ENCODE results near the gene BAZ2B.

DNA sequence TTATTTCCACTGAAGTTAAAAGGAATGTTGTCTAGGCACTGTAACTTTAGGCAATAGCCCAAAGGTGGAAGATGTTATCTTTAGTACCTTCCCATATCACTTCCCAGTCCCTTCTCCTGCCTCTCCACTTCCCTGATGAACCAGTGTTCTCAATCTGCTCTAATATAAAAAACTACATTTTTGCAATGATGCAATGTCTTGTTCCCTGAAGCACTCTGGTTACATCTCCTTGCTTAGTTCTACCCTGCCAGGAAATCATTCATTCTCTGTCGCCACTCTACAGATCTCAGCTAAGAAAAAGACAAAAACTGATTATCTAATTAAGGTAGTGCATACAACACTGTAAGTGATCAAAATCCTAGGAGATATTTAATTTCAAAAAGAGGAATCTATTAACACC is 71.3 kb downstream of the BAZ2B start:
- no peak for TF ChIP-seq BACH2 (CRISPR knock-in tag; IDR thresholded peaks at IDR 0.05; ENCODE audit: borderline replicate concordance)
- no peak for TF ChIP-seq CSRNP3 (CRISPR knock-in tag; IDR thresholded peaks at IDR 0.05)
- no peak for TF ChIP-seq OSR1 (CRISPR knock-in tag; IDR thresholded peaks at IDR 0.05)
- no peak for TF ChIP-seq RARB (CRISPR knock-in tag; IDR thresholded peaks at IDR 0.05)
- no peak for TF ChIP-seq ARNTL (CRISPR knock-in tag; IDR thresholded peaks at IDR 0.05; ENCODE audit: borderline replicate concordance, low read depth)
- no peak for TF ChIP-seq GLIS3 (CRISPR knock-in tag; IDR thresholded peaks at IDR 0.05)

Measured in SK-N-SH treated with all-trans-retinoic acid at 6 μM for 48 hours (cell line).